Measurements from ENCODE around the gene BCR. TPM values are rescaled to one million over a fixed set of nuclear protein-coding genes. Genes with fewer than 3 reads are reported as not detected.

The BCR gene
- total and polyA plus RNA-seq, 10 donors = 15.2 to 64.8 (median 50.7) TPM

DNA sequence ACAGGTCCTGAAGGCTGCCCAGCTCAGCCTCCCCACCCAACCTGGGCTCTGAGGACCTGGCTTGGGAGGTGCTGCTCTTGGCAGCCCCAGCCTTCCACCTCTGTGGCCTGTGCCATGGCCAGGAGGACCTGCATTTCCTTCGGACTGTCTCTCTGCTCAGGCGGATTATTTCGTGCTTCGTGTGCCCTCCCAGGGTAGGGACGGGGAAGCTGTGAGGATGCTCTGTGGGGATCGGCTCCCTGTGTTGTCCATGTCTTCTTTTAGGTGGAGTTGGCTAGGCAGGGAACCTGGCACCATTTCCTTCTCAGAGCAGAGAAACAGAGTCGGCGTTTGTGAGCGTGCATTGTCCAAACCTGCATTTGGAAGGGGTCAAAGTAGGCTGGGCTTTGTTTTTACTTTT lies 34.1 kb downstream of the BCR start:
- Histone ChIP-seq H3K27ac (peak overlapping the region in 7 of 8 donors; percentile 13 to 68 (median 35)), H3K27me3 (replicated peaks in 1 of 7) (no peaks in the 10 kb centered on the region), H3K4me3 (no peak overlapping the region), H3K9me3 (no peaks in the 10 kb centered on the region), H3K4me1 (peaks cover 47 to 98% (median 72%) of the 10 kb centered on the region in 6 donors), H3K36me3 (peaks cover 0 to 6% (median 0%) of the 10 kb centered on the region in 6 donors)
- intact Hi-C loops (cut with DNase I; ENCODE audit: low total_unique reads) = no loop called here
- DNase-seq = peak; percentile 47
- TF ChIP-seq POLR2A (IDR thresholded peaks at IDR 0.05) = no peak
- no peak for TF ChIP-seq POLR2AphosphoS5 (IDR thresholded peaks at IDR 0.05)
- TF ChIP-seq, protein P1, sequence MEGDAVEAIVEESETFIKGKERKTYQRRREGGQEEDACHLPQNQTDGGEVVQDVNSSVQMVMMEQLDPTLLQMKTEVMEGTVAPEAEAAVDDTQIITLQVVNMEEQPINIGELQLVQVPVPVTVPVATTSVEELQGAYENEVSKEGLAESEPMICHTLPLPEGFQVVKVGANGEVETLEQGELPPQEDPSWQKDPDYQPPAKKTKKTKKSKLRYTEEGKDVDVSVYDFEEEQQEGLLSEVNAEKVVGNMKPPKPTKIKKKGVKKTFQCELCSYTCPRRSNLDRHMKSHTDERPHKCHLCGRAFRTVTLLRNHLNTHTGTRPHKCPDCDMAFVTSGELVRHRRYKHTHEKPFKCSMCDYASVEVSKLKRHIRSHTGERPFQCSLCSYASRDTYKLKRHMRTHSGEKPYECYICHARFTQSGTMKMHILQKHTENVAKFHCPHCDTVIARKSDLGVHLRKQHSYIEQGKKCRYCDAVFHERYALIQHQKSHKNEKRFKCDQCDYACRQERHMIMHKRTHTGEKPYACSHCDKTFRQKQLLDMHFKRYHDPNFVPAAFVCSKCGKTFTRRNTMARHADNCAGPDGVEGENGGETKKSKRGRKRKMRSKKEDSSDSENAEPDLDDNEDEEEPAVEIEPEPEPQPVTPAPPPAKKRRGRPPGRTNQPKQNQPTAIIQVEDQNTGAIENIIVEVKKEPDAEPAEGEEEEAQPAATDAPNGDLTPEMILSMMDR (IDR thresholded peaks at IDR 0.05 in 8 of 11, conservative IDR thresholded peaks at IDR 0.05 in 3 of 11) = no peak
- WGBS, 5 donors = 88 to 96% (median 93%) methylated on average over 9 of the region's 9 CpGs

DNA sequence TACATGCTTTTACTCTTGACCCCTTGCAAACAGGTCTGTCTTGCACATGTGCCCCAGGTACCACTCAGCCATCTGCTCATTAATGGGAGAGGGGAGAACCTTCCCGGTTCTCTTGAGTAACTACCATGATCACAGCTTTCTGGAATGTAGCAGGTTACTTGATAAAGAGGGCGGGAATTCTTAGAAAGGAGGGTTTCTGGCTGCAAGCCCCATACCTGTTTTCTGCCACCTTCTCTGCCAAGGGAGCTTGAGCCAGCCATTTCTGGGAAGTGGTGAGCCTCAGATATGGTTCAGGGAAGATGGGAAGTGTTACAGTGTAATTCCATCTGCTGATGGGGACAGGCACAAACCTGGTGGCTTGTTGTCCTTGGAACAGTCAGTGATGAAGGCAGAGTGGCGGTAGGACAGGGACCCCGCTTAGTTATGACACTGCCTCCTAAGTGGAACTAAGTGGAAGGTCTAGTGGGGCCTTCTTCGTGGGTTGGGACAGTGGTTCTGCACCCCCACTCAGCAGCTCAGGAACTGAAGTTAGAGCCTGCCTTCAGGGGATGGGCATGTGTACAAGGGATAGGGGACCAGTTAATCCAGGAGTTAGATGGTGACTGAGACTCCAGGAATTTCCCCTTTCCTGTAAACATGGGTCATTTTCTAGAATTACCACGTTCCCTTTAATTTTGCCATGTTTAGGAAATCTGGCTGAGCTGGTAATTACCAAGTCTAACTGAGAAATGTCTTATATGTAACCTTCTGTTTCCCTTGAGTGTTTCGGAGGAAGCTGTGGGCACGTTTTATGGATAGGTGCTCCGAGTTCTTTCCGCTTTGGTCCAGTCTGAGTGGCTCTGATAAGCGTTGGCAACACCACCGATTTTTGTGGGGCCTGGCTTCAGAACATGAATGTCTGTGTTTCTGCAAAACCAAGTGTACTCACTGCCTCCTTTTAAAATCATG lies 35.3 kb downstream of the BCR start:
- intact Hi-C loops (cut with DNase I; ENCODE audit: low total_unique reads) = no loop called here
- WGBS, 5 donors = 41 to 56% (median 52%) methylated on average over 12 of the region's 12 CpGs
- TF ChIP-seq POLR2A (IDR thresholded peaks at IDR 0.05) (no peak), POLR2AphosphoS5 (IDR thresholded peaks at IDR 0.05) (no peak)
- TF ChIP-seq, protein P1 (IDR thresholded peaks at IDR 0.05 in 8 of 11, conservative IDR thresholded peaks at IDR 0.05 in 3 of 11) = no peak
- H3K9me3 ChIP-seq = no peaks in the 10 kb centered on the region
- peaks cover 58 to 100% (median 84%) of the 10 kb centered on the region in 6 donors for H3K4me1 ChIP-seq
- peak overlapping the region in 4 of 8 donors; percentile 38 to 87 (median 81) for H3K27ac ChIP-seq
- no peaks in the 10 kb centered on the region for H3K27me3 ChIP-seq (replicated peaks in 1 of 7)
- no peak overlapping the region for H3K4me3 ChIP-seq
- DNase-seq = peak; percentile 39
- H3K36me3 ChIP-seq = peaks cover 0 to 6% (median 0%) of the 10 kb centered on the region in 6 donors

DNA sequence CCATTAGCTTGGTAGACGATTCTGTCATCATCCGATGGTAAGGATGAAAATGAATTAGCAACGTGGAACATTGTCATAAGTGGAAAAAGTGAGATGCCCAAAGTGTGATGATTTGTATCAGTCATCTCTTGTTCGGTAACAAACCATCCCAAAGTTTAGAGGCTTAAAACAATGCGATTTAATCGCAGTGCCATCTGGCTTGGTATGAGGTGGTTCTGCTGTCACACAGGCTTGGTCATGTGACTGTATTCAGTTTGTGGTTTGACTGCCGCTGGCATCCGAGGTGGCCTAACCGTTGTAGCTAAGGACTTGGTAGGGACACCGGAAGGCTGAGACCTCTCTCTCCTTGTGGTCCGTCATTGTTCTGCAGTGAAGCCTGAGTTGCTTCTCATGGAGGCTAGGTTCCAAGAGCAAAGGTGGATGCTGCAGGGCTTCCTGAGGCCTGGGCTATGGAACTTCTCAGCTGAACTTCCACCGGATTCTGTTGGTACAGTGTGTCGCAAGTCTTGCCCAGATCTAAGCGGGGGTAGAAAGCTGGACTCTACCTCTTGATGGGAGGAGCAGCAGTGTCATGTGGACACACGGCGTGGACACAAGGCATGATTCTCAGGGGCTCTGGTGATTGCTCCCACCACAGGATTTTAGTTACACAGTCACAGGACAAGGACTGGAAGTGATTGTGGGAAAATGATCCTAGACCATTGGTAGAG lies 36.3 kb downstream of the BCR start:
- H3K36me3 ChIP-seq = peaks cover 0 to 6% (median 0%) of the 10 kb centered on the region in 6 donors
- H3K9me3 ChIP-seq = no peaks in the 10 kb centered on the region
- peak overlapping the region in 5 of 8 donors; percentile 7 to 87 (median 82) for H3K27ac ChIP-seq
- WGBS, 5 donors = 33 to 49% (median 36%) methylated on average over 16 of the region's 16 CpGs
- DNase-seq = peak; percentile 77
- H3K4me3 ChIP-seq = peak overlapping the region in 1 of 8 donors; percentile 20
- H3K27me3 ChIP-seq (replicated peaks in 1 of 7) = no peaks in the 10 kb centered on the region
- TF ChIP-seq, protein P1 (IDR thresholded peaks at IDR 0.05 in 8 of 11, conservative IDR thresholded peaks at IDR 0.05 in 3 of 11) = peak in 1 of 11 experiments; percentile 3
- TF ChIP-seq POLR2AphosphoS5 (IDR thresholded peaks at IDR 0.05) (no peak), POLR2A (IDR thresholded peaks at IDR 0.05) (no peak)
- intact Hi-C loops (cut with DNase I; ENCODE audit: low total_unique reads) = no loop called here
- peaks cover 64 to 100% (median 94%) of the 10 kb centered on the region in 6 donors for H3K4me1 ChIP-seq
